ENCODE measurements around the gene SLC15A3. TPM values are rescaled to one million over a fixed set of nuclear protein-coding genes. Genes with fewer than 3 reads are reported as not detected.

The SLC15A3 gene
- not detected for polyA plus RNA-seq (2012; ENCODE audit: insufficient read length, low read depth)

DNA sequence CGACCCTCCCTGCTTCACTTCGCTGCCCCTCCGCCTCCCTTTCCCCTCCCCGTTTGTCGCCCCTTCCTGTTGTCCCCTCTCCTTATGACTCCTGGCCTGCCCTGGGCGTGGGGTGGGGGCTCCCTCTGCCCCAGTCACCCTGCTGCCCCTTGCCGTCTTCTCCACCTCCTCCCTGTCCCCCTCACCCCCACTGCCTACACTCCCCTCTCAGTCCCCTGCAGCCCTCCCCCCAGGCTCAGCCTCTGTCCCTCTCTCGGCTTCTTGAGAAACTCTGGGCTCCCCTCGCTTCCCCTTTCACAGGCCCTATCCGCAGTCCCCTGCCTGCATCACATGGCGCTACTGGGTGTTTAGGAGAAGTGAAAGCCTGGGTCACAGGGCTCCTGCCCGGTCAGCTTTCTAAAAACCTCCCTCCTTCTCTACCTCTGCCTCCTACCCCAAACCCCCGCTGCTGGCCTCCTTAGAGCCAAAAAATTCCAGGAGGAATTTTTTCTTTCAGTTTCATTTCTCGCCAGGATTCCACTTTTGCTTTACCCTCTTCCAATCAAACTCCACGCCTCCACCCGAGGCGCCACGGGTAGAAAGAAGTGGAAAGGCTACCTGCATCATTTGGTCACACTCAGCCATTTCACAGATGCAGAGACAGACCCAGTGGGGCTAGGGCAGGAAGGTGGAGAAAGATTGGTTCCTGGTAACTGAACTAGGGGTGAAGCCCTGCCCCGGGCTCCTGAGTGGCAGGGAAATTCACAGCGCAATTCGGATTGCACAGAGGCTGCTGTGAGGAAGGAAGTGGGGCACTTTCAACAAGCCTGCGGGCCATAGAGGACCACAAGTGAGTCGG, at the start of gene SLC15A3:
Gene SLC15A3, minus strand, starts transcription at position 273 of the 838 bp plus-strand sequence. CDS start 625 bp downstream, outside the sequence.
- TF ChIP-seq TAF1 (IDR thresholded peaks at IDR 0.05; ENCODE audit: borderline replicate concordance, insufficient read depth, low read length) (no peak), POLR2AphosphoS5 (IDR thresholded peaks at IDR 0.05; ENCODE audit: low read depth, low read length) (no peak)
- TF ChIP-seq, protein P1, sequence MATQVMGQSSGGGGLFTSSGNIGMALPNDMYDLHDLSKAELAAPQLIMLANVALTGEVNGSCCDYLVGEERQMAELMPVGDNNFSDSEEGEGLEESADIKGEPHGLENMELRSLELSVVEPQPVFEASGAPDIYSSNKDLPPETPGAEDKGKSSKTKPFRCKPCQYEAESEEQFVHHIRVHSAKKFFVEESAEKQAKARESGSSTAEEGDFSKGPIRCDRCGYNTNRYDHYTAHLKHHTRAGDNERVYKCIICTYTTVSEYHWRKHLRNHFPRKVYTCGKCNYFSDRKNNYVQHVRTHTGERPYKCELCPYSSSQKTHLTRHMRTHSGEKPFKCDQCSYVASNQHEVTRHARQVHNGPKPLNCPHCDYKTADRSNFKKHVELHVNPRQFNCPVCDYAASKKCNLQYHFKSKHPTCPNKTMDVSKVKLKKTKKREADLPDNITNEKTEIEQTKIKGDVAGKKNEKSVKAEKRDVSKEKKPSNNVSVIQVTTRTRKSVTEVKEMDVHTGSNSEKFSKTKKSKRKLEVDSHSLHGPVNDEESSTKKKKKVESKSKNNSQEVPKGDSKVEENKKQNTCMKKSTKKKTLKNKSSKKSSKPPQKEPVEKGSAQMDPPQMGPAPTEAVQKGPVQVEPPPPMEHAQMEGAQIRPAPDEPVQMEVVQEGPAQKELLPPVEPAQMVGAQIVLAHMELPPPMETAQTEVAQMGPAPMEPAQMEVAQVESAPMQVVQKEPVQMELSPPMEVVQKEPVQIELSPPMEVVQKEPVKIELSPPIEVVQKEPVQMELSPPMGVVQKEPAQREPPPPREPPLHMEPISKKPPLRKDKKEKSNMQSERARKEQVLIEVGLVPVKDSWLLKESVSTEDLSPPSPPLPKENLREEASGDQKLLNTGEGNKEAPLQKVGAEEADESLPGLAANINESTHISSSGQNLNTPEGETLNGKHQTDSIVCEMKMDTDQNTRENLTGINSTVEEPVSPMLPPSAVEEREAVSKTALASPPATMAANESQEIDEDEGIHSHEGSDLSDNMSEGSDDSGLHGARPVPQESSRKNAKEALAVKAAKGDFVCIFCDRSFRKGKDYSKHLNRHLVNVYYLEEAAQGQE (IDR thresholded peaks at IDR 0.05; ENCODE audit: insufficient read depth in 1 of 2, low read depth in 2 of 2, low read length in 2 of 2), result no peak

DNA sequence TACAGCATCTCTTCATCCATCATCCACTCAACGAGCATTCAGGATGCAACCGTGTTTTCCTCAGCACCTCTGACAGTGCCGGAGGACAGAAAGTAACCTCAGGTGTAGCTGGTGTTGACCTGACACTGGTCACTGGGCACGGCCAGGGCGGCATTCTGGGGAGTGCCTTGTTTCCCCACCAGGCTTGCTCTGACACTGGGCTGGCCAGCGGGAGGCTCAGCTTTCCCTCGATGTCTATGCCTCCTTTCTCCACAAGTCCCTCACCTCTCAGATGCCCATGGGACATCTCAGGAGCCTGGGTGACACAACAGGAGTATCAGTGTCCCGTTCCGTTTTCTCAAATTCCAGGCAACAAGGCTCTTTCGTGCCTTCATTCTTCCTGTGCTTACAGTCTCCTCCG, 48.5 kb upstream of the SLC15A3 start:
- no peak for TF ChIP-seq SIN3A (IDR thresholded peaks at IDR 0.05; ENCODE audit: borderline replicate concordance, insufficient read depth, low read length)
- TF ChIP-seq FOXP2 (optimal IDR thresholded peaks at IDR 0.05; ENCODE audit: borderline replicate concordance, extremely low read depth, extremely low read length, insufficient read depth), result no peak
- no peak for TF ChIP-seq POLR2AphosphoS5 (IDR thresholded peaks at IDR 0.05; ENCODE audit: low read depth, low read length)
- TF ChIP-seq, protein P1 (IDR thresholded peaks at IDR 0.05; ENCODE audit: insufficient read depth in 1 of 2, low read depth in 2 of 2, low read length in 2 of 2), result no peak
- no peak for TF ChIP-seq TAF1 (IDR thresholded peaks at IDR 0.05; ENCODE audit: borderline replicate concordance, insufficient read depth, low read length)

DNA sequence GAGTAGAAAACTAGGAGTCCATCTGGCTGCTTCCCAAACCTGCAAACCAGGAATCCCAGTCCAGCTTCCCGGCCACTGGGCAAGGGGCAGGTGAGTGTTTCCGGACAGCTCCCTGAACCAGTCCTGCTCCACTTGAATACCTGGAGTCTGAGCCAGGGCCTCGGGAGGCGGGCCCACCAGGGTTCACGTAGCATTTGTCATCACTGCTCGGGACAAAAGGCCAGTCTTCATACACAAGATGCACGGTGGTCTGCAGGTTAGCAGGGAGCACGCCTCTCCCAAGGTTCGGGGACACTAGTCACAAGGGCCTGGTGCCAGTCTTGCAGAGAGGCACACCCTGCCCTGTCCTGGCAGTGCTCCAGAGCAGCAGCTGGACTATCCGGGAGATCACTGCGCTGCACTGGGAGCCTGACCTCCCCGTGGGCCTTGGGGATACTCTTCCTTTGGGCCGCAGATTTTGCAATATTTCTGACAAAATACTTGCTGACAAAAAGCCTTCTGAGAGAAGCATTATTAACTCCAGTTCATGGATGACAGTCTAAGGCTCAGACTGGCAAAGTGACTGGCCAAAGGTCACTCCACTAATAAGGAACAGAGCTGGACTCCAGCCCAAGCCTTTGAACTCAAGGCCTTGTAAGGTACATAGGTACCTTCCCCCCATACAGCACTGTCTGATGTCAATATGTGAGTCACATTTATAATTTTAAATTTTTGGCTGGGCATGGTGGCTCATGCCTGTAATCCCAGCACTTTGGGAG, 44.6 kb upstream of the SLC15A3 start:
- TF ChIP-seq FOXP2 (optimal IDR thresholded peaks at IDR 0.05; ENCODE audit: borderline replicate concordance, extremely low read depth, extremely low read length, insufficient read depth), result no peak
- no peak for TF ChIP-seq POLR2AphosphoS5 (IDR thresholded peaks at IDR 0.05; ENCODE audit: low read depth, low read length)
- TF ChIP-seq SIN3A (IDR thresholded peaks at IDR 0.05; ENCODE audit: borderline replicate concordance, insufficient read depth, low read length), result no peak
- TF ChIP-seq, protein P1 (IDR thresholded peaks at IDR 0.05; ENCODE audit: insufficient read depth in 1 of 2, low read depth in 2 of 2, low read length in 2 of 2), result no peak
- no peak for TF ChIP-seq TAF1 (IDR thresholded peaks at IDR 0.05; ENCODE audit: borderline replicate concordance, insufficient read depth, low read length)

DNA sequence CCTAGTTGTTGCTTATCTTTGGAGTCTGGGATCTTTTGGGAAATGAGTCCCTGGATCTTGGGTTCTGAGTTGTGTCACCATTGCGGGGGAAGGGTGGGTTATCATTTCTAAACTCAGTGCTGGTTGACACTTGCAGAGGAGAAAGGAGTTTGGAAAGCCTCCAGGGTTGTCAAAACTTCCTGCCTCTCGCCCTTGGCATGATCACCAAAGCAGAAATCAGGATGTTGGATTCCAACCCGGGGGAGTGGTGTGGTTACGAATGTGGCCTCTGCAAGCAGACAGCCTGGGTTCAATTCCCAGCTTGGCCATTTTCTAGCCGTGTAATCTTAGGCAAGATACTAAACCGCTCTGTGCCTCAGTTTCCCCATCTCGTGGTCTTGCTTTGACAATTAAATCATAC, 43.8 kb upstream of the SLC15A3 start:
- TF ChIP-seq SIN3A (IDR thresholded peaks at IDR 0.05; ENCODE audit: borderline replicate concordance, insufficient read depth, low read length) (no peak), TAF1 (IDR thresholded peaks at IDR 0.05; ENCODE audit: borderline replicate concordance, insufficient read depth, low read length) (no peak), FOXP2 (optimal IDR thresholded peaks at IDR 0.05; ENCODE audit: borderline replicate concordance, extremely low read depth, extremely low read length, insufficient read depth) (no peak), POLR2AphosphoS5 (IDR thresholded peaks at IDR 0.05; ENCODE audit: low read depth, low read length) (no peak)
- TF ChIP-seq, protein P1 (IDR thresholded peaks at IDR 0.05; ENCODE audit: insufficient read depth in 1 of 2, low read depth in 2 of 2, low read length in 2 of 2), result no peak

Measured in PFSK-1 (cell line).